Spleen (tissue), 11 donors: ENCODE measurements around the gene MMP27. TPM values are rescaled to one million over a fixed set of nuclear protein-coding genes. Genes with fewer than 3 reads are reported as not detected.

ENCODE experiments used
- DNase-seq: peaks from one replicate; pipeline ENCODE4 v3.0.0-alpha.2; 2020
- H3K27ac ChIP-seq, 8 donors: fragments of 200-600 bp; sonication (generic) in 7 of 8; 1 replicate in 4 of 8; 2 replicates in 4 of 8; pipeline versions ENCODE4 v1.5.0 to v1.8.0; 2016 to 2021; ENCODE audit warnings: inconsistent platforms in 4 of 8, mild to moderate bottlenecking in 4 of 8, moderate library complexity in 1 of 8
- H3K27me3 ChIP-seq, 7 donors: fragments of 200-600 bp; sonication (generic) in 6 of 7; replicated peaks in 1 of 7; 1 replicate in 4 of 7; 2 replicates in 3 of 7; pipeline versions ENCODE4 v1.5.0 to v1.8.0; 2016 to 2021; ENCODE audit warnings: inconsistent platforms in 3 of 7, mild to moderate bottlenecking in 1 of 7
- H3K36me3 ChIP-seq, 6 donors: fragments of 200-600 bp; sonication (generic) in 5 of 6; 1 replicate in 4 of 6; 2 replicates in 2 of 6; pipeline versions ENCODE4 v1.5.0 to v1.8.0; 2016 to 2021; ENCODE audit warnings: inconsistent platforms in 2 of 6
- H3K4me1 ChIP-seq, 6 donors: fragments of 200-600 bp; sonication (generic) in 5 of 6; 1 replicate in 3 of 6; 2 replicates in 3 of 6; pipeline versions ENCODE4 v1.5.0 to v1.8.0; 2016 to 2021; ENCODE audit warnings: inconsistent platforms in 3 of 6
- H3K4me3 ChIP-seq, 8 donors: fragments of 200-600 bp; sonication (generic) in 7 of 8; 1 replicate in 4 of 8; 2 replicates in 4 of 8; pipeline versions ENCODE4 v1.5.0 to v1.8.0; 2016 to 2021; ENCODE audit warnings: inconsistent platforms in 4 of 8, mild to moderate bottlenecking in 4 of 8, moderate library complexity in 2 of 8
- H3K9me3 ChIP-seq, 8 donors: fragments of 200-600 bp; sonication (generic) in 7 of 8; 1 replicate in 4 of 8; 2 replicates in 4 of 8; pipeline versions ENCODE4 v1.5.0 to v1.8.0; 2016 to 2021; ENCODE audit warnings: inconsistent platforms in 4 of 8
- CTCF ChIP-seq, 11 experiments: fragments of 200-600 bp in 7 of 11; fragments of 450-650 bp in 4 of 11; sonication (generic) in 4 of 11; IDR thresholded peaks in 8 of 11; conservative IDR thresholded peaks in 3 of 11; 1 replicate in 7 of 11; 2 replicates in 4 of 11; pipeline versions ENCODE4 v1.4.0 to v1.8.0; 2016 to 2021; ENCODE audit warnings: antibody characterized with exemption in 11 of 11, inconsistent platforms in 4 of 11, mild to moderate bottlenecking in 1 of 11
- POLR2A ChIP-seq, 3 donors: fragments of 450-650 bp; IDR thresholded peaks; one replicate each; pipeline ENCODE4 v1.5.1; 2017; ENCODE audit warnings: antibody characterized with exemption in 3 of 3, mild to moderate bottlenecking in 1 of 3
- POLR2AphosphoS5 ChIP-seq, 3 donors: sonication (generic); formaldehyde crosslinking; IDR thresholded peaks; one replicate each; pipeline ENCODE4 v1.5.1; 2017; ENCODE audit warnings: antibody characterized with exemption in 3 of 3
- WGBS, 5 donors: extraction: QIAGEN DNeasy Blood & Tissue Kit in 3 of 5; methylation state at CpG; one replicate each; pipeline versions ENCODE4 v1.1.5 to v1.1.7; 2013 to 2018; 5-methylcytosine and 5-hydroxymethylcytosine counted together
- intact Hi-C: fragments of 100-400 bp; cut with DNase I; formaldehyde crosslinking; loops from one replicate; pipeline ENCODE4 v1.15.0; 2023; ENCODE audit warnings: low total_unique reads
- polyA plus RNA-seq, 3 donors: library from polyadenylated mRNA; stranded (reverse); fragments of 200-250 nt; gene quantifications; one replicate each; pipeline ENCODE4 v1.2.1, GENCODE V29; 2013
- total RNA-seq, 7 donors: library from RNA; depleted of rRNA in 3 of 7; stranded (reverse); fragments of >200 nt in 3 of 7; fragmentation: NEBNext Ultra II Directional in 4 of 7; extraction: Animal tissue kit (Norgen Biotek cat#: 25700) in 4 of 7; gene quantifications; one replicate each; pipeline versions ENCODE4 v1.1.0 to v1.2.1, GENCODE V29; 2016 to 2021
- donor health status: healthy with polysubstance abuse.
- donor health status: DM: no; HTN: no; CAD: no; lungs with moderate emphysema.
- donor health status: DM: no; HTN: no; CAD: no.
- donor health status: Bipolar disorder and iron deficiency.
- donor health status: healthy.
- donor health status: DM: no; HTN: no; CAD: no.
- donor health status: DM: yes; HTN: yes; CAD: no.

Gene MMP27
- total and polyA plus RNA-seq, 10 donors: 0.23 TPM; not detected in 9

DNA sequence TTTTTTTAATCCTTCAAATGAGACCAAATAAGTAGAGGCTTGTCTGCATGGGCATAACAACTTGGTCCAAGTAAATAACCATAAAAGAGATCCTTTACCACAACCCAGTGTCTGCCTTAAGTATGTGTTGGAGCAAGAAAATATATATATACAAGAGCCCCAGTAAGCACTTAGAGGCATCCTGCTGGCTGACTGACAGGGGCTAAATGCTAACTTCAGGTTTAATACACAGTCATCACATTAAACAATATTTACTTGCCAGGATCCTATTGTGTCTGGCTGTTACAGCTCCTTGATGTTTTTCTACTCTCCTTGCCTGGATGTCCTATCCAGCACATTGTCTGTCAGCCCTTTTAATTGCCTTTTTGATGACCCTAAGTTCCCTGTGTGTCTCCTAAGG lies 43.0 kb downstream of the MMP27 start:
- Histone ChIP-seq H3K4me1 (peaks cover 0 to 10% (median 4%) of the 10 kb centered on the region in 6 donors), H3K27ac (no peak overlapping the region), H3K4me3 (no peak overlapping the region), H3K27me3 (peaks cover 0 to 3% (median 0%) of the 10 kb centered on the region in 7 donors), H3K36me3 (no peaks in the 10 kb centered on the region), H3K9me3 (no peaks in the 10 kb centered on the region)
- intact Hi-C loops: no loop called here
- no peak for TF ChIP-seq CTCF (IDR thresholded peaks at IDR 0.05 in 8 of 11, conservative IDR thresholded peaks at IDR 0.05 in 3 of 11)
- no peak for TF ChIP-seq POLR2AphosphoS5 (IDR thresholded peaks at IDR 0.05)
- no peak for TF ChIP-seq POLR2A (IDR thresholded peaks at IDR 0.05)
- no peak for DNase-seq

DNA sequence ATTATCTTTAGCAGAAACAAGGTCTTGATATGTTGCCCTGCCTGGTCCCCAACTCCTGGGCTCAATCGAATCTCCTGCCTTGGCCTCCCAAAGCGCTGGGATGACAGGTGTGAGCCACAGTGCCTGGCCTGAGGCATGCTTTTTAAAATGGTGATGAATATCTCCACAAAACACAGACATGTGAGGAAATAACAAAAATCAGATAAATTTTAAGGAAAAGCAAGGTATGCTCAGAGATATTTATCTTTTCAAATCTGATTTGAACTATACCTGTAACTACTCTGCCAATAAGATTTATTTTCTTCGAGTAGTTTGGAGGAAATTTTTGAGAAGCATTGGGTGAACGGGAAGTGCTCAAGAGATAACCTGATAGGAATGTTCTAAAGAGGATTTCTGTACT lies 44.5 kb downstream of the MMP27 start:
- no peak for DNase-seq
- WGBS, 5 donors: 85 to 96% (median 86%) methylated on average over 4 of the region's 4 CpGs
- H3K27ac ChIP-seq: no peak overlapping the region
- no peaks in the 10 kb centered on the region for H3K36me3 ChIP-seq
- peaks cover 0 to 1% (median 0%) of the 10 kb centered on the region in 6 donors for H3K4me1 ChIP-seq
- no peak for TF ChIP-seq POLR2AphosphoS5 (IDR thresholded peaks at IDR 0.05)
- TF ChIP-seq POLR2A (IDR thresholded peaks at IDR 0.05): no peak
- no peak for TF ChIP-seq CTCF (IDR thresholded peaks at IDR 0.05 in 8 of 11, conservative IDR thresholded peaks at IDR 0.05 in 3 of 11)
- intact Hi-C loops: no loop called here
- no peaks in the 10 kb centered on the region for H3K9me3 ChIP-seq
- H3K27me3 ChIP-seq: peaks cover 0 to 3% (median 0%) of the 10 kb centered on the region in 7 donors
- H3K4me3 ChIP-seq: no peak overlapping the region

DNA sequence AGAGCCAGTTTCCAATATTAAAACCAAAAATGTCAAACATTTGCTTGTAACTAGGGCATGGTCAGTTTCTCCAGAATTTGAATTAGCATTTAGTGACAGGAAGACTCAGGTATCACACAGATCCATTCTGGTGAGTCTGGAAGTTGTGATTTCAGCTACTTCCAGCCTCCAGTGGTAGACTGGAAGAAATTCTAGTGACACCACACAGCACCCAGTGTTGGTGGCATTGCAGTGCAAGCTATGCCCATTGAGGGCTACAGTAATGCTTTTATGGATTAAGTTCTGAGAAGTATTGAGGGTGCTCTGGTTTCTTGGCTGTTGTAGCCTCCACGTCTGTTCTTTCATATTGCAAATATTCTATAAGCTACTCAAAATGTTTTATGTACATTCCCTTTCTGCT lies 49.0 kb downstream of the MMP27 start:
- no peak for DNase-seq
- H3K9me3 ChIP-seq: peaks cover 0 to 9% (median 6%) of the 10 kb centered on the region in 8 donors
- no peak overlapping the region for H3K4me3 ChIP-seq
- 75 to 92% (median 91%) methylated on average over 1 of the region's 1 CpG for WGBS, 5 donors
- TF ChIP-seq POLR2AphosphoS5 (IDR thresholded peaks at IDR 0.05) (no peak), POLR2A (IDR thresholded peaks at IDR 0.05) (no peak), CTCF (IDR thresholded peaks at IDR 0.05 in 8 of 11, conservative IDR thresholded peaks at IDR 0.05 in 3 of 11) (no peak)
- H3K36me3 ChIP-seq: no peaks in the 10 kb centered on the region
- H3K27me3 ChIP-seq: peaks cover 0 to 5% (median 0%) of the 10 kb centered on the region in 7 donors
- intact Hi-C loops: no loop called here
- no peak overlapping the region for H3K27ac ChIP-seq
- H3K4me1 ChIP-seq: no peaks in the 10 kb centered on the region

- H3K4me1 ChIP-seq: no peaks in the 10 kb centered on the region
- DNase-seq: no peak
- 77 to 91% (median 78%) methylated on average over 2 of the region's 2 CpGs for WGBS, 5 donors
- peaks cover 0 to 9% (median 6%) of the 10 kb centered on the region in 8 donors for H3K9me3 ChIP-seq
- no peak overlapping the region for H3K4me3 ChIP-seq
- no peaks in the 10 kb centered on the region for H3K36me3 ChIP-seq
- TF ChIP-seq CTCF (IDR thresholded peaks at IDR 0.05 in 8 of 11, conservative IDR thresholded peaks at IDR 0.05 in 3 of 11) (no peak), POLR2AphosphoS5 (IDR thresholded peaks at IDR 0.05) (no peak), POLR2A (IDR thresholded peaks at IDR 0.05) (no peak)
- intact Hi-C loops: no loop called here
- H3K27me3 ChIP-seq: peaks cover 0 to 5% (median 0%) of the 10 kb centered on the region in 7 donors
- no peak overlapping the region for H3K27ac ChIP-seq
These were observed 50.0 kb downstream of the MMP27 start for GRCh38 chr11:102655547-102655946.
